ENCODE data around the gene ACOX3. TPM values are rescaled to one million over a fixed set of nuclear protein-coding genes. Genes with fewer than 3 reads are reported as not detected.

ACOX3 gene
- total RNA-seq, 1 donor from 2014 or later, result 51.6 TPM

DNA sequence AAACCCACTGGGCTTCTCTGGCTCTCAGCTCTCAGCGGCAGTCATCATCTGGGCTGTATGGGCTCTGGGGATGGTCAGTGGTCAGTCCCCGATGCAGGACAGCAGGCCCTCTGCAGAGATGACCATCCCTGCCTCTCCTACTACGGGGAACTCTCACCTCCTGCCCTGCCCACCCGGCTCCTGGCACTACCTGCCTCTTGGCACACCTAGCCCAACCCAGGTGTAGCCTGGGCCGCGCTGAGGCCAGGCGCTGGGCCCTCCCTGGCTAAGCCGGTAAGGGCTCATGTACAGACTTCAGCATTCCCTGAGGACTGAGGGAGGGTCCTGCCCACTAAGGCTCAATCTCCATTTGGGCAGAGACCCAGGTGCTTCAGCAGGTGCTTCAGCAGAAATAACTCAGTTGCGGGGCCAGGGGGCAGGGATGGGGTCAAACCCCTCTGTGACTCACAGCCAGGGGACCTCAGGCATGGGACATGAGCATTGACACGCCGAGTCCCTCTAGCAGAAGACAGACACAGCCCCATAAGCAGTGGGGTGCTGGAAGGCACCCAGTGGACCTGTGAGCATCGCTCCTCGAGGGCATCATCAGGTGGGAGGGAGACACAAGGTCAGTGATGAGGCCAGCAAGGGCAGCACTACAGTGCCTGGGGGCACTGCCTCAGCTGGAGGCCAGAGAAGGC, 71.0 kb downstream of the ACOX3 start:
- H3K9me3 Mint-ChIP-seq (ENCODE audit: low read depth), result no peaks in the 10 kb centered on the region
- DNase-seq (ENCODE audit: low spot score), result peak; percentile 86
- no peaks in the 10 kb centered on the region for H3K27me3 Mint-ChIP-seq (ENCODE audit: low read depth)
- H3K27ac Mint-ChIP-seq (ENCODE audit: unreplicated experiment), result no peak overlapping the region
- H3K4me3 Mint-ChIP-seq (ENCODE audit: unreplicated experiment), result no peak overlapping the region
- peaks cover 8% of the 10 kb centered on the region for H3K36me3 Mint-ChIP-seq (ENCODE audit: low read depth)
- TF ChIP-seq, protein P1, sequence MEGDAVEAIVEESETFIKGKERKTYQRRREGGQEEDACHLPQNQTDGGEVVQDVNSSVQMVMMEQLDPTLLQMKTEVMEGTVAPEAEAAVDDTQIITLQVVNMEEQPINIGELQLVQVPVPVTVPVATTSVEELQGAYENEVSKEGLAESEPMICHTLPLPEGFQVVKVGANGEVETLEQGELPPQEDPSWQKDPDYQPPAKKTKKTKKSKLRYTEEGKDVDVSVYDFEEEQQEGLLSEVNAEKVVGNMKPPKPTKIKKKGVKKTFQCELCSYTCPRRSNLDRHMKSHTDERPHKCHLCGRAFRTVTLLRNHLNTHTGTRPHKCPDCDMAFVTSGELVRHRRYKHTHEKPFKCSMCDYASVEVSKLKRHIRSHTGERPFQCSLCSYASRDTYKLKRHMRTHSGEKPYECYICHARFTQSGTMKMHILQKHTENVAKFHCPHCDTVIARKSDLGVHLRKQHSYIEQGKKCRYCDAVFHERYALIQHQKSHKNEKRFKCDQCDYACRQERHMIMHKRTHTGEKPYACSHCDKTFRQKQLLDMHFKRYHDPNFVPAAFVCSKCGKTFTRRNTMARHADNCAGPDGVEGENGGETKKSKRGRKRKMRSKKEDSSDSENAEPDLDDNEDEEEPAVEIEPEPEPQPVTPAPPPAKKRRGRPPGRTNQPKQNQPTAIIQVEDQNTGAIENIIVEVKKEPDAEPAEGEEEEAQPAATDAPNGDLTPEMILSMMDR (IDR thresholded peaks at IDR 0.05), result no peak
- H3K4me1 Mint-ChIP-seq (ENCODE audit: low read depth), result no peaks in the 10 kb centered on the region

DNA sequence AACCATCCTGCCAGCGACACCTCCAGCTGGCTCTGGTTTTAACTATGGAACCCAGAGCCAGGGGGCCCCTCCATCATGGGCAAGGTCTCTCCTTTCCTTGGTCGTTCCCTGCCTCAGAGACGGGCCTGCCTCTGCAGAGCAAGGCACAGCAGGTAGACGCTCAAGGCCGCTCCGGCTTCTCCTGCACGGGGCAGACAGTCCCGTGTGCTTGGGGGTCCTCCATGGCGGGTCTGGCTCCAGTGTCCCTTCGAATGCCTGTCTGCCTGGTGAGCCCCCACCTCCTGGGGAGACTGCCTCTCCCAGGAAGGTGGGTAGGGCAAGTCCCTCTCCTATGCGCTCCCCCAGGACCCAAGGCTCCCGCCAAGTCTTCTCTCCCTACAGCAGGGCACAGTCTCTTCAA, 71.5 kb downstream of the ACOX3 start:
- Mint-ChIP-seq H3K36me3 (ENCODE audit: low read depth) (peaks cover 8% of the 10 kb centered on the region), H3K4me3 (ENCODE audit: unreplicated experiment) (no peak overlapping the region)
- TF ChIP-seq, protein P1 (IDR thresholded peaks at IDR 0.05), result no peak

DNA sequence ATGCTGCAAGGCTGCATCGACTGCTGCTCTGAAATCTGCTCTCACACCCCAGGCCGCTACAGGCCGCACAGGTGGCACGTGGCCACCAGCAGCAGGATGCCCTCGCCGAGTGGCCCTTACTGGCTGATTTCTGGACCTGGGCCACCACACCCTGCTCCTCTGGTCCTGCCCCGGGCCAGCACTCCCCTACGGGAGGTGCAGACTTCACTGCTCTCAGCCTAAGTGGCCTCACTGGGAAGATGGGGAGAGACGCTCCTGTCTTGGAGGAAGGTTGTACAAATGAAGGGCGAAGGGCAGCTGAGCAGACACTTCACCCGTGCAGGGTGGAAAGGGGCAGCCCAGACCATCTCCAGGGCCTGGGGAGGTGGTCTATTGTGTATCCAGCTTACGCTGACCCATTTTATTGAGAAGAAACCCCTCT, 72.5 kb downstream of the ACOX3 start:
- H3K9me3 Mint-ChIP-seq (ENCODE audit: low read depth), result no peaks in the 10 kb centered on the region

More for the DNA sequence above, 71.5 kb downstream of the ACOX3 start:
- Mint-ChIP-seq H3K9me3 (ENCODE audit: low read depth) (no peaks in the 10 kb centered on the region), H3K4me1 (ENCODE audit: low read depth) (peaks cover 1% of the 10 kb centered on the region), H3K27me3 (ENCODE audit: low read depth) (no peaks in the 10 kb centered on the region), H3K27ac (ENCODE audit: unreplicated experiment) (no peak overlapping the region)
- peak; percentile 84 for DNase-seq (ENCODE audit: low spot score)

DNA sequence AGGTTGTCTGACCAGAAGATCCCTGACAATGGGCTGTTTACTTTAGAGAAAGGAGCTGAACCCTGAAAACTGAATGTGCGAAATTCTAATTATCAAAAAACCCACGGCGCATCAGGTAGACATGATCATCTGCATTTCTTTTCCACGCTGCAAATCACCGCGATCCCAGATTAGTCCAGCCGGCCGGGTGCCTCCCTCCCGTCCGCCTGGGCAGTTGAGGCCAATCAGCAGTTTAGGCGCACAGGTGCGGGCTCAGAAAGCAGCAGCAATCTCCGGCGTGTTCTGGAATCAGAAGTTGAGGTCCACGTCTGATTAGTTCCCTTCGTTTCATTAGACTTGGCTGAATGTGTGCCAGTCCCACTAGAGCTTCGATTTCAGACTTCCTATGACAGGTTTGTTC, 73.9 kb downstream of the ACOX3 start:
- no peak for DNase-seq (ENCODE audit: low spot score)
- H3K36me3 Mint-ChIP-seq (ENCODE audit: low read depth), result peaks cover 3% of the 10 kb centered on the region
- H3K4me1 Mint-ChIP-seq (ENCODE audit: low read depth), result peaks cover 14% of the 10 kb centered on the region
- H3K9me3 Mint-ChIP-seq (ENCODE audit: low read depth), result no peaks in the 10 kb centered on the region
- no peaks in the 10 kb centered on the region for H3K27me3 Mint-ChIP-seq (ENCODE audit: low read depth)
- H3K27ac Mint-ChIP-seq (ENCODE audit: unreplicated experiment), result no peak overlapping the region
- TF ChIP-seq, protein P1 (IDR thresholded peaks at IDR 0.05), result no peak
- no peak overlapping the region for H3K4me3 Mint-ChIP-seq (ENCODE audit: unreplicated experiment)

More for the DNA sequence above, 72.5 kb downstream of the ACOX3 start:
- peak; percentile 77 for DNase-seq (ENCODE audit: low spot score)
- Mint-ChIP-seq H3K27ac (ENCODE audit: unreplicated experiment) (no peak overlapping the region), H3K4me1 (ENCODE audit: low read depth) (peaks cover 8% of the 10 kb centered on the region), H3K36me3 (ENCODE audit: low read depth) (peaks cover 3% of the 10 kb centered on the region), H3K27me3 (ENCODE audit: low read depth) (no peaks in the 10 kb centered on the region), H3K4me3 (ENCODE audit: unreplicated experiment) (no peak overlapping the region)
- TF ChIP-seq, protein P1 (IDR thresholded peaks at IDR 0.05), result no peak

DNA sequence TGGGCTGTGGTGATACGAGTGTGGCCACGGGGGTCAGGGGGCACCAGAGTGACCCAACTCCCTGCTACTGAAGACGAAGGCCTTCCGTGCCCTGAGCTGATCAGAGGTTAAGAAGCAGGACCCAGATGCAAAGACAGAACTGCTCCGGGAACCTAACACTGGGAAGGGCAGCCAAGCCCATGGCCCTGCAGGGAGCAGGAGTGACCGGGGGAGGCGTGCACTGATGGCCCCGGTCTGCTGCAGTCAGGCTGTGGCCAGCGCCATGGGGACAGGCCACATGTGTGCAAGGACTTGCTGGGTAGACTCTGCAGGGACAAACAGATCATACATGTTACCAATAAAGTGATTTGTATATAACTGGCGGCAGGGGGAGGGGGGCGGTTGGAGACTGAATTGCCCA, 74.6 kb downstream of the ACOX3 start:
- Mint-ChIP-seq H3K36me3 (ENCODE audit: low read depth) (peaks cover 3% of the 10 kb centered on the region), H3K27ac (ENCODE audit: unreplicated experiment) (no peak overlapping the region), H3K4me1 (ENCODE audit: low read depth) (peaks cover 14% of the 10 kb centered on the region), H3K4me3 (ENCODE audit: unreplicated experiment) (no peak overlapping the region), H3K27me3 (ENCODE audit: low read depth) (no peaks in the 10 kb centered on the region), H3K9me3 (ENCODE audit: low read depth) (no peaks in the 10 kb centered on the region)
- peak; percentile 51 for DNase-seq (ENCODE audit: low spot score)
- TF ChIP-seq, protein P1 (IDR thresholded peaks at IDR 0.05), result no peak

Measured in chondrocyte (in vitro differentiated cells).